ENCODE measurements around the gene P2RX2.

Gene P2RX2

GRCh38 chr12:132624186-132624855, 5.7 kb downstream of the P2RX2 start:
- H3K27ac ChIP-seq (ENCODE audit: low read depth in 2 of 2, low read length in 2 of 2) = no peak overlapping the region

GRCh38 chr12:132624910-132625630, 6.5 kb downstream of the P2RX2 start:
- H3K27ac ChIP-seq (ENCODE audit: low read depth in 2 of 2, low read length in 2 of 2) = no peak overlapping the region
- no peak overlapping the region for H3K4me3 ChIP-seq (ENCODE audit: low read length in 2 of 2)
- peaks cover 2 to 7% of the 10 kb centered on the region in 2 donors for H3K4me1 ChIP-seq (ENCODE audit: control insufficient read depth in 2 of 2, insufficient read depth in 2 of 2, low read length in 2 of 2)
- H3K9ac ChIP-seq (ENCODE audit: low read depth in 1 of 2, low read length in 2 of 2) = no peak overlapping the region
- H3K27me3 ChIP-seq (ENCODE audit: control insufficient read depth in 2 of 2, insufficient read depth in 2 of 2, low read length in 2 of 2) = no peaks in the 10 kb centered on the region
- no peaks in the 10 kb centered on the region for H3K9me3 ChIP-seq (ENCODE audit: control insufficient read depth in 2 of 2, low read length in 2 of 2)
- peaks cover 14 to 20% of the 10 kb centered on the region in 2 donors for H3K36me3 ChIP-seq (ENCODE audit: control insufficient read depth in 2 of 2, insufficient read depth in 2 of 2, low read length in 2 of 2)

More at GRCh38 chr12:132624186-132624855, 5.7 kb downstream of the P2RX2 start:
- Histone ChIP-seq H3K9ac (ENCODE audit: low read depth in 1 of 2, low read length in 2 of 2) (no peak overlapping the region), H3K36me3 (ENCODE audit: control insufficient read depth in 2 of 2, insufficient read depth in 2 of 2, low read length in 2 of 2) (peaks cover 6 to 13% of the 10 kb centered on the region in 2 donors), H3K9me3 (ENCODE audit: control insufficient read depth in 2 of 2, low read length in 2 of 2) (no peaks in the 10 kb centered on the region), H3K27me3 (ENCODE audit: control insufficient read depth in 2 of 2, insufficient read depth in 2 of 2, low read length in 2 of 2) (peaks cover 0 to 3% of the 10 kb centered on the region in 2 donors), H3K4me3 (ENCODE audit: low read length in 2 of 2) (no peak overlapping the region), H3K4me1 (ENCODE audit: control insufficient read depth in 2 of 2, insufficient read depth in 2 of 2, low read length in 2 of 2) (peaks cover 2 to 7% of the 10 kb centered on the region in 2 donors)

GRCh38 chr12:132625731-132626430, 7.3 kb downstream of the P2RX2 start:
- peaks cover 20 to 23% of the 10 kb centered on the region in 2 donors for H3K36me3 ChIP-seq (ENCODE audit: control insufficient read depth in 2 of 2, insufficient read depth in 2 of 2, low read length in 2 of 2)

GRCh38 chr12:132629330-132629729, 10.8 kb downstream of the P2RX2 start:
- peaks cover 44 to 51% of the 10 kb centered on the region in 2 donors for H3K36me3 ChIP-seq (ENCODE audit: control insufficient read depth in 2 of 2, insufficient read depth in 2 of 2, low read length in 2 of 2)
- H3K27ac ChIP-seq (ENCODE audit: low read depth in 2 of 2, low read length in 2 of 2) = no peak overlapping the region
- no peaks in the 10 kb centered on the region for H3K9me3 ChIP-seq (ENCODE audit: control insufficient read depth in 2 of 2, low read length in 2 of 2)
- no peak overlapping the region for H3K9ac ChIP-seq (ENCODE audit: low read depth in 1 of 2, low read length in 2 of 2)
- no peaks in the 10 kb centered on the region for H3K4me1 ChIP-seq (ENCODE audit: control insufficient read depth in 2 of 2, insufficient read depth in 2 of 2, low read length in 2 of 2)
- H3K27me3 ChIP-seq (ENCODE audit: control insufficient read depth in 2 of 2, insufficient read depth in 2 of 2, low read length in 2 of 2) = no peaks in the 10 kb centered on the region
- no peak overlapping the region for H3K4me3 ChIP-seq (ENCODE audit: low read length in 2 of 2)

More at GRCh38 chr12:132625731-132626430, 7.3 kb downstream of the P2RX2 start:
- Histone ChIP-seq H3K27ac (ENCODE audit: low read depth in 2 of 2, low read length in 2 of 2) (no peak overlapping the region), H3K4me3 (ENCODE audit: low read length in 2 of 2) (no peak overlapping the region), H3K27me3 (ENCODE audit: control insufficient read depth in 2 of 2, insufficient read depth in 2 of 2, low read length in 2 of 2) (no peaks in the 10 kb centered on the region), H3K4me1 (ENCODE audit: control insufficient read depth in 2 of 2, insufficient read depth in 2 of 2, low read length in 2 of 2) (peaks cover 2 to 7% of the 10 kb centered on the region in 2 donors), H3K9me3 (ENCODE audit: control insufficient read depth in 2 of 2, low read length in 2 of 2) (no peaks in the 10 kb centered on the region), H3K9ac (ENCODE audit: low read depth in 1 of 2, low read length in 2 of 2) (no peak overlapping the region)

- Histone ChIP-seq H3K4me1 (ENCODE audit: control insufficient read depth in 2 of 2, insufficient read depth in 2 of 2, low read length in 2 of 2) (no peaks in the 10 kb centered on the region), H3K36me3 (ENCODE audit: control insufficient read depth in 2 of 2, insufficient read depth in 2 of 2, low read length in 2 of 2) (peaks cover 47 to 58% of the 10 kb centered on the region in 2 donors), H3K4me3 (ENCODE audit: low read length in 2 of 2) (no peak overlapping the region), H3K27me3 (ENCODE audit: control insufficient read depth in 2 of 2, insufficient read depth in 2 of 2, low read length in 2 of 2) (no peaks in the 10 kb centered on the region), H3K9me3 (ENCODE audit: control insufficient read depth in 2 of 2, low read length in 2 of 2) (no peaks in the 10 kb centered on the region), H3K9ac (ENCODE audit: low read depth in 1 of 2, low read length in 2 of 2) (no peak overlapping the region), H3K27ac (ENCODE audit: low read depth in 2 of 2, low read length in 2 of 2) (no peak overlapping the region)
Observed at GRCh38 chr12:132630672-132631071, 12.1 kb downstream of the P2RX2 start.

- Histone ChIP-seq H3K9me3 (ENCODE audit: control insufficient read depth in 2 of 2, low read length in 2 of 2) (no peaks in the 10 kb centered on the region), H3K36me3 (ENCODE audit: control insufficient read depth in 2 of 2, insufficient read depth in 2 of 2, low read length in 2 of 2) (peaks cover 52 to 64% of the 10 kb centered on the region in 2 donors)
Observed at GRCh38 chr12:132631666-132632065, 13.1 kb downstream of the P2RX2 start.

GRCh38 chr12:132632521-132633228, 14.1 kb downstream of the P2RX2 start:
- no peak overlapping the region for H3K4me3 ChIP-seq (ENCODE audit: low read length in 2 of 2)
- H3K27me3 ChIP-seq (ENCODE audit: control insufficient read depth in 2 of 2, insufficient read depth in 2 of 2, low read length in 2 of 2) = no peaks in the 10 kb centered on the region
- H3K9ac ChIP-seq (ENCODE audit: low read depth in 1 of 2, low read length in 2 of 2) = no peak overlapping the region
- H3K9me3 ChIP-seq (ENCODE audit: control insufficient read depth in 2 of 2, low read length in 2 of 2) = no peaks in the 10 kb centered on the region
- peaks cover 63 to 72% of the 10 kb centered on the region in 2 donors for H3K36me3 ChIP-seq (ENCODE audit: control insufficient read depth in 2 of 2, insufficient read depth in 2 of 2, low read length in 2 of 2)
- no peaks in the 10 kb centered on the region for H3K4me1 ChIP-seq (ENCODE audit: control insufficient read depth in 2 of 2, insufficient read depth in 2 of 2, low read length in 2 of 2)
- no peak overlapping the region for H3K27ac ChIP-seq (ENCODE audit: low read depth in 2 of 2, low read length in 2 of 2)

More at GRCh38 chr12:132631666-132632065, 13.1 kb downstream of the P2RX2 start:
- no peaks in the 10 kb centered on the region for H3K27me3 ChIP-seq (ENCODE audit: control insufficient read depth in 2 of 2, insufficient read depth in 2 of 2, low read length in 2 of 2)
- no peaks in the 10 kb centered on the region for H3K4me1 ChIP-seq (ENCODE audit: control insufficient read depth in 2 of 2, insufficient read depth in 2 of 2, low read length in 2 of 2)
- H3K4me3 ChIP-seq (ENCODE audit: low read length in 2 of 2) = no peak overlapping the region
- no peak overlapping the region for H3K9ac ChIP-seq (ENCODE audit: low read depth in 1 of 2, low read length in 2 of 2)
- no peak overlapping the region for H3K27ac ChIP-seq (ENCODE audit: low read depth in 2 of 2, low read length in 2 of 2)

- H3K4me1 ChIP-seq (ENCODE audit: control insufficient read depth in 2 of 2, insufficient read depth in 2 of 2, low read length in 2 of 2) = no peaks in the 10 kb centered on the region
- H3K27ac ChIP-seq (ENCODE audit: low read depth in 2 of 2, low read length in 2 of 2) = no peak overlapping the region
- no peaks in the 10 kb centered on the region for H3K27me3 ChIP-seq (ENCODE audit: control insufficient read depth in 2 of 2, insufficient read depth in 2 of 2, low read length in 2 of 2)
- no peaks in the 10 kb centered on the region for H3K9me3 ChIP-seq (ENCODE audit: control insufficient read depth in 2 of 2, low read length in 2 of 2)
- no peak overlapping the region for H3K9ac ChIP-seq (ENCODE audit: low read depth in 1 of 2, low read length in 2 of 2)
- H3K4me3 ChIP-seq (ENCODE audit: low read length in 2 of 2) = no peak overlapping the region
- peaks cover 67 to 77% of the 10 kb centered on the region in 2 donors for H3K36me3 ChIP-seq (ENCODE audit: control insufficient read depth in 2 of 2, insufficient read depth in 2 of 2, low read length in 2 of 2)
Observed at GRCh38 chr12:132633398-132633797, 14.8 kb downstream of the P2RX2 start.

- Histone ChIP-seq H3K36me3 (ENCODE audit: control insufficient read depth in 2 of 2, insufficient read depth in 2 of 2, low read length in 2 of 2) (peaks cover 67 to 80% of the 10 kb centered on the region in 2 donors), H3K4me3 (ENCODE audit: low read length in 2 of 2) (no peak overlapping the region), H3K9ac (ENCODE audit: low read depth in 1 of 2, low read length in 2 of 2) (no peak overlapping the region), H3K27ac (ENCODE audit: low read depth in 2 of 2, low read length in 2 of 2) (no peak overlapping the region), H3K9me3 (ENCODE audit: control insufficient read depth in 2 of 2, low read length in 2 of 2) (no peaks in the 10 kb centered on the region), H3K4me1 (ENCODE audit: control insufficient read depth in 2 of 2, insufficient read depth in 2 of 2, low read length in 2 of 2) (no peaks in the 10 kb centered on the region), H3K27me3 (ENCODE audit: control insufficient read depth in 2 of 2, insufficient read depth in 2 of 2, low read length in 2 of 2) (no peaks in the 10 kb centered on the region)
Observed at GRCh38 chr12:132633901-132634300, 15.3 kb downstream of the P2RX2 start.

All from mucosa of rectum (tissue), 2 donors.